CD8-positive, alpha-beta memory T cell (primary cell): ENCODE measurements around the gene TOR1B. TPM values are rescaled to one million over a fixed set of nuclear protein-coding genes. Genes with fewer than 3 reads are reported as not detected.
A peak's percentile ranks its signal among the peaks of the same experiment; 100 is the strongest.

Source experiments
- CTCF ChIA-PET: fragments of 350-600 bp; sonication (Branson Sonifier 250); formaldehyde crosslinking; loops from one replicate; lab custom pipeline; 2021; ENCODE audit warnings: antibody characterized with exemption; lab: Charles Lee
- POLR2A ChIA-PET: fragments of 350-600 bp; sonication (Branson Sonifier 250); formaldehyde crosslinking; loops from one replicate; lab custom pipeline; 2021; ENCODE audit warnings: antibody characterized with exemption; lab: Charles Lee
- DNase-seq, 5 donors: peaks; one replicate each; pipeline versions ENCODE4 v3.0.0 to v3.0.0-alpha.2; 2020 to 2022; ENCODE audit warnings: mixed read lengths in 1 of 5
- H3K27ac ChIP-seq: one replicate; pipeline ENCODE4 v1.7.0; 2013; ENCODE audit warnings: low read depth, mild to moderate bottlenecking, low read length, moderate library complexity
- H3K27me3 ChIP-seq: 2 replicates; pipeline ENCODE4 v1.7.0; 2013; ENCODE audit warnings: low read length, mild to moderate bottlenecking; ENCODE audit not compliant: insufficient read depth, poor library complexity, severe bottlenecking
- H3K36me3 ChIP-seq: 2 replicates; pipeline ENCODE4 v1.7.0; 2013; ENCODE audit warnings: mild to moderate bottlenecking, low read length, moderate library complexity; ENCODE audit not compliant: insufficient read depth
- H3K4me1 ChIP-seq: 2 replicates; pipeline ENCODE4 v1.7.0; 2013; ENCODE audit warnings: mild to moderate bottlenecking, low read length, moderate library complexity; ENCODE audit not compliant: insufficient read depth
- H3K4me3 ChIP-seq: 2 replicates; pipeline ENCODE4 v1.7.0; 2013; ENCODE audit warnings: mild to moderate bottlenecking, low read length
- H3K9me3 ChIP-seq: 2 replicates; pipeline ENCODE4 v1.7.0; 2013; ENCODE audit warnings: mild to moderate bottlenecking, low read length
- H3K27ac Mint-ChIP-seq, 8 donors: one replicate each; pipeline ENCODE4 v1.8.0; 2020 to 2021; ENCODE audit warnings: mixed read lengths in 8 of 8, mild to moderate bottlenecking in 6 of 8, inconsistent platforms in 3 of 8, moderate library complexity in 3 of 8
- H3K27me3 Mint-ChIP-seq, 2 donors: one replicate each; pipeline ENCODE4 v1.8.0; 2020 to 2021; ENCODE audit warnings: mixed read lengths in 2 of 2, mild to moderate bottlenecking in 1 of 2, moderate library complexity in 1 of 2
- H3K36me3 Mint-ChIP-seq, 3 donors: one replicate each; pipeline ENCODE4 v1.8.0; 2020 to 2021; ENCODE audit warnings: mixed read lengths in 3 of 3, inconsistent platforms in 1 of 3, mild to moderate bottlenecking in 1 of 3
- H3K4me1 Mint-ChIP-seq, 3 donors: one replicate each; pipeline ENCODE4 v1.8.0; 2020 to 2021; ENCODE audit warnings: mixed read lengths in 3 of 3, inconsistent platforms in 1 of 3, mild to moderate bottlenecking in 1 of 3
- H3K4me3 Mint-ChIP-seq, 7 donors: one replicate each; pipeline ENCODE4 v1.8.0; 2020 to 2021; ENCODE audit warnings: mixed read lengths in 7 of 7, mild to moderate bottlenecking in 6 of 7, moderate library complexity in 4 of 7, inconsistent platforms in 2 of 7
- H3K9me3 Mint-ChIP-seq, 5 donors: one replicate each; pipeline ENCODE4 v1.8.0; 2020 to 2022; ENCODE audit warnings: mixed read lengths in 5 of 5, mild to moderate bottlenecking in 3 of 5, moderate library complexity in 2 of 5, inconsistent platforms in 1 of 5
- polyA plus RNA-seq: library from polyadenylated mRNA; unstranded; fragments of 300-500 nt; fragmentation: Illumina TruSeq; gene quantifications from one replicate; pipeline ENCODE4 v1.2.3, GENCODE V29; 2021
- total RNA-seq, 2 experiments: library from RNA; stranded (reverse); gene quantifications; one replicate each; pipeline ENCODE4 v1.2.3, GENCODE V29; 2021

Gene TOR1B
- total and polyA plus RNA-seq, 3 experiments from 2014 or later = 24.6 to 32.8 (median 27.1) TPM

- H3K27me3 Mint-ChIP-seq = no peaks in the 10 kb centered on the region
- ChIA-PET POLR2A (interaction anchor here (0.7 kb wide), 1 partner anchor 10 kb away, joined by 6 read pairs; no protein-coding TSS in a partner anchor), CTCF (no interaction called here)
- Histone ChIP-seq H3K27me3 (no peaks in the 10 kb centered on the region), H3K36me3 (peaks cover 70% of the 10 kb centered on the region), H3K27ac (no peak overlapping the region), H3K9me3 (no peaks in the 10 kb centered on the region), H3K4me3 (no peak overlapping the region), H3K4me1 (peaks cover 27% of the 10 kb centered on the region)
- H3K9me3 Mint-ChIP-seq = no peaks in the 10 kb centered on the region
- H3K27ac Mint-ChIP-seq = peak overlapping the region in 4 of 8 donors; percentile 30 to 48 (median 42)
- H3K4me3 Mint-ChIP-seq = no peak overlapping the region
- H3K4me1 Mint-ChIP-seq = peaks cover 39 to 70% (median 48%) of the 10 kb centered on the region in 3 donors
- H3K36me3 Mint-ChIP-seq = peaks cover 0 to 75% (median 31%) of the 10 kb centered on the region in 3 donors
- DNase-seq = no peak
Observed at GRCh38 chr9:129850821-129851550, 48.0 kb downstream of the TOR1B start.

GRCh38 chr9:129851821-129852220, 48.8 kb downstream of the TOR1B start:
- ChIA-PET POLR2A (no interaction called here), CTCF (no interaction called here)
- peaks cover 0 to 82% (median 31%) of the 10 kb centered on the region in 3 donors for H3K36me3 Mint-ChIP-seq
- H3K27me3 ChIP-seq = no peaks in the 10 kb centered on the region
- H3K9me3 Mint-ChIP-seq = no peaks in the 10 kb centered on the region
- H3K4me3 Mint-ChIP-seq = no peak overlapping the region
- peaks cover 41 to 73% (median 55%) of the 10 kb centered on the region in 3 donors for H3K4me1 Mint-ChIP-seq
- no peak overlapping the region for H3K4me3 ChIP-seq
- DNase-seq = no peak
- H3K27ac ChIP-seq = no peak overlapping the region
- no peaks in the 10 kb centered on the region for H3K27me3 Mint-ChIP-seq
- no peaks in the 10 kb centered on the region for H3K9me3 ChIP-seq
- peaks cover 27% of the 10 kb centered on the region for H3K4me1 ChIP-seq
- peaks cover 76% of the 10 kb centered on the region for H3K36me3 ChIP-seq
- peak overlapping the region in 3 of 8 donors; percentile 1 to 83 (median 40) for H3K27ac Mint-ChIP-seq

- no peak overlapping the region for H3K27ac ChIP-seq
- ChIA-PET CTCF (no interaction called here), POLR2A (interaction anchor here (0.5 kb wide), 2 partner anchors 10 to 24 kb away, joined by 3 read pairs; no protein-coding TSS in a partner anchor)
- no peaks in the 10 kb centered on the region for H3K9me3 ChIP-seq
- H3K36me3 ChIP-seq = peaks cover 84% of the 10 kb centered on the region
- H3K4me3 ChIP-seq = no peak overlapping the region
- no peak for DNase-seq
- Mint-ChIP-seq H3K4me3 (no peak overlapping the region), H3K27me3 (no peaks in the 10 kb centered on the region), H3K36me3 (peaks cover 0 to 87% (median 31%) of the 10 kb centered on the region in 3 donors), H3K27ac (no peak overlapping the region), H3K4me1 (peaks cover 45 to 72% (median 60%) of the 10 kb centered on the region in 3 donors), H3K9me3 (no peaks in the 10 kb centered on the region)
- H3K4me1 ChIP-seq = peaks cover 29% of the 10 kb centered on the region
- no peaks in the 10 kb centered on the region for H3K27me3 ChIP-seq
Observed at GRCh38 chr9:129852579-129852978, 49.6 kb downstream of the TOR1B start.

GRCh38 chr9:129853614-129854013, 50.6 kb downstream of the TOR1B start:
- Mint-ChIP-seq H3K27me3 (no peaks in the 10 kb centered on the region), H3K9me3 (no peaks in the 10 kb centered on the region), H3K4me3 (peak overlapping the region in 1 of 7 donors; percentile 83), H3K4me1 (peaks cover 42 to 70% (median 60%) of the 10 kb centered on the region in 3 donors), H3K27ac (peak overlapping the region in 4 of 8 donors; percentile 31 to 70 (median 58)), H3K36me3 (peaks cover 0 to 91% (median 32%) of the 10 kb centered on the region in 3 donors)
- CTCF ChIA-PET = no interaction called here
- no peaks in the 10 kb centered on the region for H3K9me3 ChIP-seq
- peaks cover 35% of the 10 kb centered on the region for H3K4me1 ChIP-seq
- H3K4me3 ChIP-seq = no peak overlapping the region
- no peak overlapping the region for H3K27ac ChIP-seq
- peaks cover 94% of the 10 kb centered on the region for H3K36me3 ChIP-seq
- H3K27me3 ChIP-seq = no peaks in the 10 kb centered on the region
- POLR2A ChIA-PET = no interaction called here
- DNase-seq = no peak

GRCh38 chr9:129854588-129855110, 51.7 kb downstream of the TOR1B start:
- H3K9me3 ChIP-seq = no peaks in the 10 kb centered on the region
- POLR2A ChIA-PET = no interaction called here
- H3K4me1 ChIP-seq = peaks cover 37% of the 10 kb centered on the region
- H3K36me3 ChIP-seq = peaks cover 88% of the 10 kb centered on the region
- DNase-seq = peak in 2 of 5 donors; percentile 33 to 51
- peaks cover 42 to 65% (median 59%) of the 10 kb centered on the region in 3 donors for H3K4me1 Mint-ChIP-seq
- H3K4me3 Mint-ChIP-seq = peak overlapping the region in 6 of 7 donors; percentile 36 to 70 (median 56)
- H3K36me3 Mint-ChIP-seq = peaks cover 0 to 88% (median 32%) of the 10 kb centered on the region in 3 donors
- no peak overlapping the region for H3K27ac ChIP-seq
- no peak overlapping the region for H3K4me3 ChIP-seq
- H3K9me3 Mint-ChIP-seq = no peaks in the 10 kb centered on the region
- H3K27me3 ChIP-seq = no peaks in the 10 kb centered on the region
- CTCF ChIA-PET = no interaction called here
- no peaks in the 10 kb centered on the region for H3K27me3 Mint-ChIP-seq
- H3K27ac Mint-ChIP-seq = peak overlapping the region; percentile 18 to 86 (median 69)

- peaks cover 79% of the 10 kb centered on the region for H3K36me3 ChIP-seq
- peak overlapping the region; percentile 4 for H3K27ac ChIP-seq
- no peaks in the 10 kb centered on the region for H3K27me3 ChIP-seq
- CTCF ChIA-PET = no interaction called here
- Mint-ChIP-seq H3K27me3 (no peaks in the 10 kb centered on the region), H3K9me3 (no peaks in the 10 kb centered on the region), H3K4me1 (peaks cover 43 to 68% (median 56%) of the 10 kb centered on the region in 3 donors), H3K4me3 (no peak overlapping the region), H3K27ac (peak overlapping the region in 6 of 8 donors; percentile 36 to 75 (median 55)), H3K36me3 (peaks cover 0 to 79% (median 22%) of the 10 kb centered on the region in 3 donors)
- POLR2A ChIA-PET = no interaction called here
- H3K9me3 ChIP-seq = no peaks in the 10 kb centered on the region
- no peak overlapping the region for H3K4me3 ChIP-seq
- DNase-seq = no peak
- peaks cover 55% of the 10 kb centered on the region for H3K4me1 ChIP-seq
Observed at GRCh38 chr9:129857207-129857606, 54.2 kb downstream of the TOR1B start.

- H3K36me3 Mint-ChIP-seq = peaks cover 5 to 76% (median 22%) of the 10 kb centered on the region in 3 donors
- peaks cover 64% of the 10 kb centered on the region for H3K4me1 ChIP-seq
- H3K9me3 Mint-ChIP-seq = no peaks in the 10 kb centered on the region
- no peaks in the 10 kb centered on the region for H3K9me3 ChIP-seq
- ChIA-PET CTCF (no interaction called here), POLR2A (interaction anchor here (1.2 kb wide), 1 partner anchor 10 kb away, joined by 3 read pairs; no protein-coding TSS in a partner anchor)
- no peaks in the 10 kb centered on the region for H3K27me3 Mint-ChIP-seq
- no peak overlapping the region for H3K27ac ChIP-seq
- H3K4me1 Mint-ChIP-seq = peaks cover 46 to 70% (median 57%) of the 10 kb centered on the region in 3 donors
- peaks cover 68% of the 10 kb centered on the region for H3K36me3 ChIP-seq
- no peak overlapping the region for H3K4me3 Mint-ChIP-seq
- no peak overlapping the region for H3K4me3 ChIP-seq
- no peaks in the 10 kb centered on the region for H3K27me3 ChIP-seq
- H3K27ac Mint-ChIP-seq = peak overlapping the region in 6 of 8 donors; percentile 23 to 89 (median 54)
- no peak for DNase-seq
Observed at GRCh38 chr9:129858167-129858962, 55.4 kb downstream of the TOR1B start.
